ENCODE data around the gene CNFN.

CNFN gene

DNA sequence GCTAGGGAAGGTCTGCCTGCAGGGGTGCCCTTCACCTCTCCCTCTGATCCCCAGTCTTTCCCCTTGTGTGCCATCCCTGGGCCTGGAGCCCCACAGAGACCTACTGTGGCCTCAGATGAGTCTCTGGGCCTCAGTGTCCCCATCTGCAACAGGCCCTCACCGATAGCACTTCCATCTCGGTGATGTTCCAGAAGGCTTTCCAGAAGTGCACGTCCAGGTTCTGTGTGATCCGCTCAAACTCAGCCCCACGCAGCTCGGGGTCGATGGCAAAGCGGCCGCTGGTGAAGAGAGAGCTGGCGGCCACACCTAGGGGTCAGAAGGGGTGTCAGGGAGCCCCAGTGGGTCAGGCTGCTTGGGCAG, 17.7 kb upstream of the CNFN start:
- DNase-seq = no peak

DNA sequence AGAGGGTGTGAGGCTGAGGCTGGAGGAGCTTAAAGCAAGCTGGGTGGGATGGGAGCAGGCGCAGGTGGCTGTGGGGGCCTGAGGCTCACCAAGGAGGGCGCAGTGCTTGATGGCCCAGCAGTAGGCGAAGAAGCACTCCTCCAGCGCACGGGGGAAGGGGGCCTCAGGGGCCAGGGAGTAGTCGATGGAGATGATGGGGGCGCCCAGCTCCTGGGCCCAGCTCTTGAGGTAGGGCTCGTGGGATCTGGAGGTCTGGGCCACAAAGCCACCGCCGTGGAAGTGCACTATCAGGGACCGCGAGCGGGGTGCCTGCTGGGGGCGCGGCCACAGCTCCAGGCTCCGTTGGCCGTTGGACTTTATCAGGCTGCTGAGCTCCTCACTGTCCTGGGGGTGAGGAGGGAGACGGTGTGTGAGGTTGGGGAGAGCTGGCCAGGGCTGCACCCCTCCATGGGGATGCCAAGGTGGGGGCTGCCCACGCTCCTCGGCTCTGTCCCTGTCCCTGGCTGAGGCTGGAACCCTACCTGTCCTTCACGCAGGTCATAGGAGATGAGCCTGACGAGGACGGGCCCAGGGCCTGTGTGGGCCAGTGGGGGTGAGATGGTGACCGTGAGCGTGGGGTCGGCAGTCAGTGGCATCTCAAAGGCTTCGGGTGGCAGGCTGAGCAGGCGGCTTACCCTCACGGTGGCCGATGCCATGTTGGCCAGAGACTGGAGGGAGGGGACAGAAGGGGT, 17.2 kb upstream of the CNFN start:
- DNase-seq = no peak

- no peak for DNase-seq
Observed at GRCh38 chr19:42406111-42406510, 16.0 kb upstream of the CNFN start.

- no peak for DNase-seq
Observed at GRCh38 chr19:42403586-42403985, 13.5 kb upstream of the CNFN start.

DNA sequence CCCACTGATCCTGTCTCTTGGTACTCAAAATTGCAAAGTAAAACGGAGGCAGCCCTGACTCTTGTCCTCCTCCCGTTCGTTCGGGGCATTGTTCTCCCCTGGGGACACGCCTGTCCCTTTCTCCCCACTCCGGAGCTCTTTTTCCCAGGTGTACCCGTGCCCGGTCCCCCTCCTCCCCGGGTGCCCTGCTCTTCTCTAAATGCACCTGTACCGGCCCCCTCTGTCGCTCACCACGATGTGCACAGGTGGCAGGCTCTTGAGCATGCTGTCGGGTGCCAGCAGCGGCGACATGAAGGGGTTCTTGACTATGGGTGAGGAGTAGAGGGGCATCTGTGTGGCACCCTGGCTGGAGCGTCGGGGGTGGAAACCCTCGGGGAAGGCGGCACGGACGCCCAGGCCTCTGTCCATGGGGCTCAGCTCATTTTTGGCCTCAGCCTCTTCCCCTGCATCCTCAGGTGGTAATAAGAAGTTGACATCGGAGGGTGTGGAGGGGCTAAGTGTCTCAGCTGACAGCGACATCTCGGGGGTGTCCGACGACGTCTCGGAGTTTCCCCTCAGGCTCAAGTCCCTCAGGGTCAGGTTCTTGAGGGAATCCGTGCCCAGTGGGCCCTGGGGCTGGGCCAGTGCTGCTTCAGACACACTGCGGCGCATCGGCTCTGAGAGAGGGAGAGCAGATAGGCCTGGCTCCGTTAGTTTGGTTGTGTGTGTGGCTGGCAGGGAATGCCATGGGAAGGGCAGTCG, 12.4 kb upstream of the CNFN start:
- DNase-seq = no peak

DNA sequence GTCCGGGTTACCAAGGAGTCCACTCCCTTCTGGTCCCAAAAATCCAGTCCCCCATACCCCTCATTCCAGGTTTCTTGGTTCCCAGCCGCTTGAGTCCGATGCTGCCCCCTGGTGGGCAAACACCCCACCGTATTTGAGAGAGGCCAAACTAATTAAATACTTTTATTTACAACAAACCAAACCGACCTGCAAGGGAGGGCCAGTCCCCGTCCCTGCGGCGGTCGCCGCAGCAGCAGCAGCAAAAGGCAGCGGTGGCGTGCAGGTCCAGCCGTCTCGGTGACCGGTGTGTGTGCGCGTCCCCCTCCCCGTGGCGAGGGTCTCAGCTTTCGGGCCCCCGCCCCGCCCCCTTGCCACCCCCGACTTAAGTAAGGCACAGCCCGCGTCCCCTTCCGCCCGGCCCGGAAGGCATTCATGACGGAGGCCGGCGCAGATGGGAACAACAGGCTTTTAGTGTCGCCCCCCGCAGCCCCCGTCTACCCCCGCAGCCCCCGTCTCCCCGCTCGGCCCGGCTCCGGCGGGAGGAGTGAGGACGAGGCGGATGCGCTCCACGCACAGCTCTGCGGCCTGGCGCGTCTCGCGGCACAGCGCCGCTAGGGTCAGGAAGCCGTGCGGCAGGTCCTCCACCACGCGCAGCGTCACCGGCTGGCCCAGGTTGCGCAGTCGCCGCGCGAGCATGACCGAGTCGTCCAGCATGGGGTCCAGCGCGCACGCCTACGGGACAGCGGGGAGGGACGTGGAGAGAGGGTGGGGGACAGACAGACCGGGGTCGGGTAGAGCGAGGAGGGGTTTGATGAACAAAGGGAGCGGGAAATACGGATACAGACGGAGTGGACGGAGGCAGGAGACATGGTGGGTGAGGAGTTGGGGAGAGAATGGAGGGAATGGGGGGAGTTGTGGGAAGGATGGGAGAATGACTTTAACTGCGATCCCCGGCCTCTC, 11.5 kb upstream of the CNFN start:
- peak; percentile 8 for DNase-seq

- no peak for DNase-seq
Observed at GRCh38 chr19:42400404-42400803, 10.3 kb upstream of the CNFN start.

- peak; percentile 16 for DNase-seq
Observed at GRCh38 chr19:42397263-42398166, 7.4 kb upstream of the CNFN start.

DNA sequence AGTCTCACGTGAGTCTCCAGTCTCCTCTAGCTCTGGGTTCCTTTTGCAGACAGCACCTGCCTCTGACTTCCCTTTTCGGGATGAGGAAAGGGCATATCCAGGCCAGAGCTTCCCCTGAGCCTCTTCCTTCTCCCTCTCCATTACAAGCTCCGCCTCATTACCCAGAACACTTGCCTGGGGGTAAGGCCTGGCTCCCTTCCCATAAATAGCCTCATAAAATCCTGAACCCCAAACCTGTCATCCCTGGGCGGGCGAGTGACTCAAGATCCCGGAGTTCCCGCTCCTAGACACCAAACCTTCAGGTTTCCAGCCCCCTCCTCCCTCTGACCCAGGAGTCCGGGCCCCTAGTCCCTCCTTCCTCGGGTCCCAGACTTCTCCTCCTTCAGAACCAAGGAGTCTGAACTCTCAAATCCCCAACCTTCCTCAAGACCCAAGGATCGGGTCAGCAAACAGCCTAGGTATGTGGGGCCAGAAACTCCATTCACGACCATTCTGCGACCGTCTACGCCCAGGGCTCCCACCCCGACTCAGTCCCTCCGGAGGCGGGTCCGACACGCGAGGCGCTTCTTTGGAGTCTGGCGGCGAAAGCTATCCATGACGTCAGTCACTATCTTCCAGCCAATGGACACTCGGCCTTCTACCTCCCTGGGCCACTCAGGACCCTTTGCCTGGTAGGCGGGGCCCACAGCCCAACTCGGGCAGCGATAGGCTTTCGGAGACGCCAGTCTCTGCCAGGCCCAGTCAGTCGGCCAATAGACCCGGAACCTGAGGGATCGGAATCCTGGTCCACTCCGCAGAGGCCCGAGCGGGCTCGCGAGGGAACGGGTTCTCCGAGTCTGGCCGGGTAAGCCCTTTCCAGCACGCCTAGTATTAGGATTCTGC, 6.5 kb upstream of the CNFN start:
- peak; percentile 96 for DNase-seq

DNA sequence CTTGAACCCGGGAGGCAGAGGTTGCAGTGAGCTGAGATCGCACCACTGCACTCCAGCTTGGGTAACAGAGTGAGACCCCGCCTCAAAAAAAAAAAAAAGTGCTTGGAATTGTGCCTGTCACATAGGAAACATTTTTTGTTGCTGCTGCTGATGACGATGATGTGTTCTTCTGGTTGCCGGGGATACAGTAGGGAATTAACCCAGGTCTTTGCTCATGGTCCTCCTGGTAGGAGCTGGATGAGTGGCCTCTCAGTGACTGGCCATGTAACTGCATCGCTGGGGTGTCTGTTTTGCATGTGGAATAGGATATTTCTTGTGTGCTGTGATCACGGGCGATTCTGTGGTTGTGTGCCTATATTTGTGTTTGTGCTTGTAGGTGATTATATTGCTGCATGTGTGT, 4.7 kb upstream of the CNFN start:
- no peak for DNase-seq

GRCh38 chr19:42392165-42392564, 2.1 kb upstream of the CNFN start:
- DNase-seq = no peak

- no peak for DNase-seq
Observed at GRCh38 chr19:42388851-42389489, 1.1 kb downstream of the CNFN start.

DNA sequence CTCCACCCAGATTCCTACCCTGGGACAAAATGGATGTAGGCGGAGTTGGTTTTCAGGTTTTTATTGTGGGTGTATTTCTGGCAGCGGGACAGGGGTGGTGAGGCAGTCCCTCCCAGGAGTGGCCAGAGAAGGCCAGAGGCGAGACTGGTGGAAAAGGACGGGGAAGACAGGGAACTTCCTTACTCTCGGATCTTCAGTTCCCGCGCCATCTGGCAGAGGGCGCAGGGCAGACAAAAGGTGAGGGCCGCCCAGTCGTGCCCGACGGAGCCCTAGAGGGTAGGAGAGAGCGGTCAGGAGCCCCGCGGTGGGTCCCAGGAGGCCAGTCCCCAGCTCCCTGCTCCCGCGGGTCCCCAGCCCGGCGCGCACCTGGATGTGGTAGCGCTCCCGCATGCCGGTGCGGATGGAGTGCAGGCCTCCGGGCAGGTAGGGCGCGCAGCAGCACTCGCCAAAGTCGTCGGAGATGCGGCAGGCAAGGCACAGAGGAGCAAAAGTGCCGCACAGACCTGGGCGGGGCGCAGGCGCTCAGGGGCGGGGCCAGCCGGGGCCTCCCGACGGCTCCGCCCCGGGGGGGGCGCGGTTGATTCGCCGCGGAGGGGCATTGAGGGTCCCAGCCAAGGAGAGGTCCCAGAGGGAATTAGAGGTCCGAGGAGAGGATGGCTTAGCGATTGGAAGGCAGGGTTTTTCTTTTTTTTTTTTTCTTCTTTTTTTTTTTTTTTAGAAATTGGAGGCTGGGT, 3.0 kb downstream of the CNFN start:
- no peak for DNase-seq

- no peak for DNase-seq
Observed at GRCh38 chr19:42380155-42380554, 9.9 kb downstream of the CNFN start.

DNA sequence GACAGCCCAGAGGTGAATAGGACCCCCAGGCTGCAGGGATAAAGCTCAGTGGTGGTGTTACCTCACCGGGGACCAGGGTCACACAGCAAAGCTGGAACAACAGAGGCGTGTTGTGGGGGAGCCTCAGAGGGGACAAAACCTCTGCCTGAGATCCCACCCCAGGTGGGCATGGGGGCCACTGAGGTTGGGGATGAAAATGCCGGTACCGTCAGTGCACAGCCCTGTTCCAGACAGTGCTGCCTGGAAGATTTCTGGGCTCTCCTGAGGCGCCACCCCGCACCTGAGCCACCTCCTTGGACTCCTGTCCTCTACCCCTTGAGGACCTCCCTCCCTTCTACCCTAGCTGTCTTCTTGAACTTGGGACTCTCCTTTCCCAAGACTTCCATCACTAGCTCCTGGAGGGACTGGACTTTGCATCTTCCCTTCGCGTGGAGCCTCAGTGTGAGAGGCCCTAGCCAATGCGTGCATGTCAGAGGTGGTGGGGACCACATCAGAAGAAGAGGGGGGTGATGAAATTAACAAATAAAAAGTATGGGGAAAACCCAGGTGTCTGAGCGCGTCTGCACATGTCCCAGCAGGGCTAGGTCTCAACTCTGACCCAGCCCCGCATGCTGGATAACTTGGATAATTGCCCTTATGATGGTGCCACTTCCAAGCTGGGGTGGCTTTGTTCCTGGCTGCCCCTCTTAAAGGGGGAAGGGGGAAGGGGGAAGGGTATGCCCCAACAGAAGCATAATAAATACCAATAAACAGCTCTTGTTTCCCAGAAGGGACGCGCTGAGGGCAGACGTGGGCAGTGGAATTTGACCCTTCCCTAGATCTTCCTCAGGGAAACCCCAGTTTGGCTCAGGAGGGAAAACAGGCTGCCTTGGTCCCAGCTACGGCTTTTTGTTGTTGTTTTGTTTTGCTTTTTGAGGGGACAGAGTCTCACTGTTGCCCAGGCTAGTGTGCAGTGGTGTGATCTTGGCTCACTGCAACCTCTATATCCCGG, 11.6 kb downstream of the CNFN start:
- no peak for DNase-seq

- DNase-seq = no peak
Observed at GRCh38 chr19:42376177-42376555, 13.9 kb downstream of the CNFN start.

DNA sequence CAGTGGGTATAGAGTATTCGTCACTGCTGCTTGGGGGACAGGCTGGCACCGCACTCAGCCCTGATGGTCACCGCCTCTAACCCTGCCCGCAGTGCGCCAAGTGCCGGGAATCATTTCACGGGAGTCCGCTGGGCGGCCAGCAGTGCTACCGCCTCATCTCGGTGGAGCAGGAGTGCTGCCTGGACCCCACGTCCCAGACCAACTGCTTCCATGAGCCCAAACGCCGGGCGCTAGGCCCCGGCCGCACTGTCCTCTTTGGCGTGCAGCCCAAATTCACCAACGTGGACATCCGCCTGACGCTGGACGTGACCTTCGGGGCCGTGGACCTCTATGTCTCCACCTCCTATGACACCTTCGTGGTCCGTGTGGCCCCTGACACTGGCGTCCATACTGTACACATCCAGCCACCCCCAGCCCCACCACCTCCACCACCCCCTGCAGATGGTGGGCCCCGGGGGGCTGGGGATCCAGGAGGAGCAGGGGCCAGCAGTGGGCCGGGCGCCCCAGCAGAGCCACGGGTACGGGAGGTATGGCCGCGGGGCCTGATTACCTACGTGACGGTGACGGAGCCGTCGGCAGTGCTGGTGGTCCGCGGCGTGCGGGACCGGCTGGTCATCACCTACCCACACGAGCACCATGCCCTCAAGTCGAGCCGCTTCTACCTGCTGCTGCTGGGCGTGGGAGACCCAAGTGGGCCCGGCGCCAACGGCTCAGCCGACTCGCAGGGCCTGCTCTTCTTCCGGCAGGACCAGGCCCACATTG, 14.5 kb downstream of the CNFN start:
- no peak for DNase-seq

GRCh38 chr19:42374826-42375376, 15.2 kb downstream of the CNFN start:
- DNase-seq = no peak
